Endothelial cell of umbilical vein (primary cell): ENCODE data around the gene KCNF1. TPM values are rescaled to one million over a fixed set of nuclear protein-coding genes. Genes with fewer than 3 reads are reported as not detected.

Experiments
- BruUV-seq: library from RNA; stranded (reverse); fragments of 400-500 nt; replicated peaks from 2 replicates; lab custom pipeline; 2021; lab: Mats Ljungman, UMichigan
- CTCF ChIA-PET: fragments of 300-600, 350-600 bp; sonication (Branson Sonifier 250); formaldehyde crosslinking; loops from one replicate; lab custom pipeline; 2021; ENCODE audit warnings: antibody characterized with exemption, inconsistent platforms; lab: Charles Lee
- POLR2A ChIA-PET: fragments of 300-600, 350-600 bp; sonication (Branson Sonifier 250); formaldehyde crosslinking; loops from one replicate; lab custom pipeline; 2021; ENCODE audit warnings: antibody characterized with exemption, inconsistent platforms; lab: Charles Lee
- DNase-seq: peaks from one replicate; pipeline ENCODE4 v3.0.0-alpha.2; 2011; ENCODE audit warnings: low read depth, low spot score
- FAIRE-seq: peaks from 2 replicates; lab custom pipeline; 2011; peaks lifted over from hg19 to GRCh38; lab: Jason Lieb, UNC
- H2AFZ ChIP-seq: 2 replicates; pipeline ENCODE4 v1.6.0; 2012; ENCODE audit warnings: low read depth, low read length, control low read depth, inconsistent platforms
- H3K27ac ChIP-seq: 2 replicates; pipeline ENCODE4 v1.5.1; 2011; ENCODE audit warnings: low read depth, mild to moderate bottlenecking, control low read depth, low read length, moderate library complexity; ENCODE audit not compliant: insufficient read depth
- H3K27me3 ChIP-seq, 2 experiments: 2 replicates each; pipeline versions ENCODE4 v1.6.0 to v1.6.1; 2011; ENCODE audit warnings: low read length in 2 of 2, mixed read lengths in 1 of 2; ENCODE audit not compliant: control insufficient read depth in 2 of 2, insufficient read depth in 2 of 2
- H3K36me3 ChIP-seq, 2 experiments: 2 replicates in 1 of 2; 3 replicates in 1 of 2; pipeline ENCODE4 v1.5.1; 2011; ENCODE audit warnings: low read length in 2 of 2, mild to moderate bottlenecking in 1 of 2, moderate library complexity in 1 of 2; ENCODE audit not compliant: control insufficient read depth in 2 of 2, insufficient read depth in 2 of 2; ENCODE audit errors: extremely low read depth in 1 of 2
- H3K4me1 ChIP-seq: 3 replicates; pipeline ENCODE4 v1.5.1; 2011; ENCODE audit warnings: mild to moderate bottlenecking, low read length; ENCODE audit not compliant: control insufficient read depth, insufficient read depth; ENCODE audit errors: extremely low read depth
- H3K4me2 ChIP-seq: 2 replicates; pipeline ENCODE4 v1.6.1; 2011; ENCODE audit warnings: low read length, control low read depth, mixed read lengths; ENCODE audit not compliant: insufficient read depth
- H3K4me3 ChIP-seq, 3 experiments: fragments of 200-600 bp in 1 of 3; sonication (generic), shearing (Covaris generic) in 1 of 3; replicated peaks in 1 of 3; 2 replicates each; pipeline ENCODE4 v1.5.1; 2011 to 2016; ENCODE audit warnings: control low read depth in 3 of 3, low read length in 3 of 3, mild to moderate bottlenecking in 2 of 3, inconsistent platforms in 1 of 3, low read depth in 1 of 3, moderate library complexity in 1 of 3; ENCODE audit not compliant: insufficient read depth in 1 of 3
- H3K79me2 ChIP-seq: 2 replicates; pipeline ENCODE4 v1.6.0; 2012; ENCODE audit warnings: low read length, inconsistent platforms; ENCODE audit not compliant: control insufficient read depth, insufficient read depth
- H3K9ac ChIP-seq: replicated peaks from 2 replicates; pipeline ENCODE3; 2011; ENCODE audit warnings: low read length, control low read depth; ENCODE audit not compliant: insufficient read depth; ENCODE audit errors: extremely low read depth
- H3K9me1 ChIP-seq: replicated peaks from 3 replicates; pipeline ENCODE4 v1.6.0; 2011; ENCODE audit warnings: mild to moderate bottlenecking, low read length; ENCODE audit not compliant: control insufficient read depth, insufficient read depth; ENCODE audit errors: extremely low read depth
- H3K9me3 ChIP-seq: replicated peaks from 2 replicates; pipeline ENCODE4 v1.5.1; 2012; ENCODE audit warnings: low read length, inconsistent platforms; ENCODE audit not compliant: control insufficient read depth, insufficient read depth
- H4K20me1 ChIP-seq: replicated peaks from 2 replicates; pipeline ENCODE3; 2011; ENCODE audit warnings: mild to moderate bottlenecking, low read length; ENCODE audit not compliant: control insufficient read depth, insufficient read depth; ENCODE audit errors: extremely low read depth
- EZH2 ChIP-seq: IDR thresholded peaks from 2 replicates; pipeline ENCODE4 v1.6.1; 2012; ENCODE audit warnings: borderline replicate concordance, low read depth, mild to moderate bottlenecking, moderate library complexity, low read length, inconsistent platforms; ENCODE audit not compliant: severe bottlenecking
- FOS ChIP-seq: IDR thresholded peaks from 2 replicates; pipeline ENCODE4 v1.6.1; 2011; ENCODE audit warnings: mild to moderate bottlenecking, low read length, moderate library complexity, borderline replicate concordance; ENCODE audit not compliant: insufficient read depth
- GATA2 ChIP-seq: IDR thresholded peaks from 2 replicates; pipeline ENCODE4 v1.7.0; 2011; ENCODE audit warnings: low read depth, mild to moderate bottlenecking, moderate library complexity, mixed read lengths, low read length; ENCODE audit not compliant: insufficient read length, insufficient read depth
- JUN ChIP-seq: IDR thresholded peaks from 2 replicates; pipeline ENCODE4 v1.6.1; 2011; ENCODE audit warnings: borderline replicate concordance, low read depth; ENCODE audit not compliant: insufficient read length, insufficient read depth
- MAX ChIP-seq: IDR thresholded peaks from 2 replicates; pipeline ENCODE4 v1.6.1; 2011; ENCODE audit not compliant: insufficient read depth, insufficient read length
- MYC ChIP-seq: IDR thresholded peaks from one replicate; pipeline ENCODE4 v1.6.1; 2011; ENCODE audit warnings: mild to moderate bottlenecking, low read depth, low read length
- POLR2A ChIP-seq: IDR thresholded peaks from 2 replicates; pipeline ENCODE4 v1.6.1; 2012; ENCODE audit warnings: low read depth, mild to moderate bottlenecking, control low read depth, low read length
- POLR2AphosphoS5 ChIP-seq: IDR thresholded peaks from 2 replicates; pipeline ENCODE4 v1.6.1; 2012; ENCODE audit warnings: low read depth, mild to moderate bottlenecking, control low read depth, low read length, moderate library complexity; ENCODE audit not compliant: insufficient read depth
- dilution Hi-C: fragments of 300-500 bp; cut with MboI; formaldehyde crosslinking; loops from one replicate; pipeline ENCODE4 v1.15.0; 2019; ENCODE audit warnings: low sequenced_read_pairs; ENCODE audit not compliant: extremely low pct_ligation_motif_present
- intact Hi-C: fragments of 100-400 bp; cut with micrococcal nuclease; formaldehyde crosslinking; loops from one replicate; pipeline ENCODE4 v1.10.0; 2022
- polyA plus RNA-seq, 4 experiments: library from polyadenylated mRNA; depleted of rRNA in 3 of 4; stranded (reverse) in 3 of 4; unstranded in 1 of 4; fragments of >200 nt; gene quantifications; 2 replicates each; pipeline versions ENCODE4 v1.2.1 to v1.2.3, GENCODE V29; 2011 to 2012; ENCODE audit warnings: missing spikeins in 1 of 4
- total RNA-seq: library from RNA; stranded (reverse); gene quantifications from 2 replicates; pipeline ENCODE4 v1.2.3, GENCODE V29; 2021
- TF ChIP-seq, protein P1 (sequence below), 2 donors: IDR thresholded peaks; 1 replicate in 1 of 2; 2 replicates in 1 of 2; pipeline ENCODE4 v1.5.1; 2011; ENCODE audit warnings: low read length in 2 of 2, mild to moderate bottlenecking in 2 of 2, moderate library complexity in 2 of 2, control low read depth in 1 of 2, inconsistent platforms in 1 of 2, low read depth in 1 of 2; ENCODE audit not compliant: insufficient read depth in 1 of 2; ENCODE audit errors: extremely low read depth in 1 of 2

KCNF1 gene
- total and polyA plus RNA-seq, 2 donors (not counting 3 experiments of a cell fraction or from before 2014, with no cell fraction given) = 0.23 to 0.42 TPM

GRCh38 chr2:10915731-10916276, 4.1 kb downstream of the KCNF1 start:
- DNase-seq (no peak), FAIRE-seq (no peak)
- POLR2A ChIA-PET = no interaction called here
- no peak overlapping the region for H3K9ac ChIP-seq
- CTCF ChIA-PET = interaction anchor here (1.0 to 1.7 kb wide), 3 partner anchors 9 to 83 kb away, joined by 4 read pairs; no protein-coding TSS in a partner anchor
- no TSS peak for BruUV-seq
- H4K20me1 ChIP-seq = no peaks in the 10 kb centered on the region
- dilution Hi-C loops (no loop called here), intact Hi-C loops (no loop called here)
- no peak overlapping the region for H3K4me2 ChIP-seq
- no peak overlapping the region for H2AFZ ChIP-seq
- H3K4me3 ChIP-seq = no peak overlapping the region
- peaks cover 5% of the 10 kb centered on the region for H3K4me1 ChIP-seq
- no peaks in the 10 kb centered on the region for H3K9me3 ChIP-seq
- no peaks in the 10 kb centered on the region for H3K36me3 ChIP-seq
- H3K9me1 ChIP-seq = no peaks in the 10 kb centered on the region
- no peaks in the 10 kb centered on the region for H3K79me2 ChIP-seq
- TF ChIP-seq POLR2AphosphoS5 (no peak), GATA2 (no peak), MAX (no peak), JUN (no peak), FOS (no peak), MYC (no peak), EZH2 (no peak), POLR2A (no peak)
- TF ChIP-seq, protein P1, sequence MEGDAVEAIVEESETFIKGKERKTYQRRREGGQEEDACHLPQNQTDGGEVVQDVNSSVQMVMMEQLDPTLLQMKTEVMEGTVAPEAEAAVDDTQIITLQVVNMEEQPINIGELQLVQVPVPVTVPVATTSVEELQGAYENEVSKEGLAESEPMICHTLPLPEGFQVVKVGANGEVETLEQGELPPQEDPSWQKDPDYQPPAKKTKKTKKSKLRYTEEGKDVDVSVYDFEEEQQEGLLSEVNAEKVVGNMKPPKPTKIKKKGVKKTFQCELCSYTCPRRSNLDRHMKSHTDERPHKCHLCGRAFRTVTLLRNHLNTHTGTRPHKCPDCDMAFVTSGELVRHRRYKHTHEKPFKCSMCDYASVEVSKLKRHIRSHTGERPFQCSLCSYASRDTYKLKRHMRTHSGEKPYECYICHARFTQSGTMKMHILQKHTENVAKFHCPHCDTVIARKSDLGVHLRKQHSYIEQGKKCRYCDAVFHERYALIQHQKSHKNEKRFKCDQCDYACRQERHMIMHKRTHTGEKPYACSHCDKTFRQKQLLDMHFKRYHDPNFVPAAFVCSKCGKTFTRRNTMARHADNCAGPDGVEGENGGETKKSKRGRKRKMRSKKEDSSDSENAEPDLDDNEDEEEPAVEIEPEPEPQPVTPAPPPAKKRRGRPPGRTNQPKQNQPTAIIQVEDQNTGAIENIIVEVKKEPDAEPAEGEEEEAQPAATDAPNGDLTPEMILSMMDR (IDR thresholded peaks at IDR 0.05; ENCODE audit: extremely low read depth in 1 of 2, insufficient read depth in 1 of 2, low read depth in 1 of 2, low read length in 2 of 2) = no peak
- peaks cover 20 to 24% of the 10 kb centered on the region in 2 experiments for H3K27me3 ChIP-seq
- no peak overlapping the region for H3K27ac ChIP-seq
